H1 (cell line): ENCODE data around the gene CHMP4A. TPM values are rescaled to one million over a fixed set of nuclear protein-coding genes. Genes with fewer than 3 reads are reported as not detected.

Experiments
- MAFK ChIP-seq: IDR thresholded peaks from 2 replicates; pipeline ENCODE4 v1.6.1; 2012; ENCODE audit warnings: low read depth, mild to moderate bottlenecking, improper control_type of control experiment, low read length
- polyA plus RNA-seq, 7 experiments: library from polyadenylated mRNA; depleted of rRNA in 3 of 7; stranded (reverse) in 5 of 7; unstranded in 2 of 7; fragments of >200 nt in 5 of 7; fragments of 200-250 nt in 2 of 7; gene quantifications; 1 replicate in 5 of 7; 2 replicates in 1 of 7; 4 replicates in 1 of 7; pipeline versions ENCODE4 v1.2.1 to v1.2.3, GENCODE V29; 2011 to 2013; ENCODE audit warnings: missing spikeins in 2 of 7, mixed read lengths in 2 of 7
- total RNA-seq: library from RNA; stranded (reverse); fragmentation: NEBNext Ultra II Directional; extraction: Animal tissue kit (Norgen Biotek cat#: 25700); gene quantifications from 2 replicates; pipeline ENCODE4 v1.2.1, GENCODE V29; 2021
- TF ChIP-seq, protein P1 (sequence below): fragments of 300-600 bp; sonication (generic); IDR thresholded peaks from 2 replicates; pipeline ENCODE4 v1.7.1; 2012; ENCODE audit warnings: low read length, moderate library complexity, mild to moderate bottlenecking, inconsistent platforms; ENCODE audit not compliant: insufficient replicate concordance

The CHMP4A gene
- total and polyA plus RNA-seq, 2 of the 8 experiments (the other 6 are each of a cell fraction or from before 2014, with no cell fraction given): 32.9 to 37.6 TPM

DNA sequence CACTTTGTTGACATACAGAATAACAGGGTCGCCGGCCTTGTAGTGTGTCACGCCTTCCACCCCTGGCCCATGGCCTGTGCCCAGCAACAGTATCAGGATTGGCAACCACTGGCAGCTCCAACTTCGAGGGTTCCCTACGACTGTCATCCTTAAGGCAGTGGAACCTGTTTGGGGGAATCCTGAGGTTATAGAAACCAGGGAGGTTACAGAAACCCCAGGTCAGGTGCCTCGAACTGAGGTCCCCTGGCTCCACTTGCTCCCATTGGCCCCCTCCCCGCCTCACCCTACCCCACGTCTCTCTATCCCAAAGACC, 18.5 kb downstream of the CHMP4A start (continued):
- TF ChIP-seq, protein P1, sequence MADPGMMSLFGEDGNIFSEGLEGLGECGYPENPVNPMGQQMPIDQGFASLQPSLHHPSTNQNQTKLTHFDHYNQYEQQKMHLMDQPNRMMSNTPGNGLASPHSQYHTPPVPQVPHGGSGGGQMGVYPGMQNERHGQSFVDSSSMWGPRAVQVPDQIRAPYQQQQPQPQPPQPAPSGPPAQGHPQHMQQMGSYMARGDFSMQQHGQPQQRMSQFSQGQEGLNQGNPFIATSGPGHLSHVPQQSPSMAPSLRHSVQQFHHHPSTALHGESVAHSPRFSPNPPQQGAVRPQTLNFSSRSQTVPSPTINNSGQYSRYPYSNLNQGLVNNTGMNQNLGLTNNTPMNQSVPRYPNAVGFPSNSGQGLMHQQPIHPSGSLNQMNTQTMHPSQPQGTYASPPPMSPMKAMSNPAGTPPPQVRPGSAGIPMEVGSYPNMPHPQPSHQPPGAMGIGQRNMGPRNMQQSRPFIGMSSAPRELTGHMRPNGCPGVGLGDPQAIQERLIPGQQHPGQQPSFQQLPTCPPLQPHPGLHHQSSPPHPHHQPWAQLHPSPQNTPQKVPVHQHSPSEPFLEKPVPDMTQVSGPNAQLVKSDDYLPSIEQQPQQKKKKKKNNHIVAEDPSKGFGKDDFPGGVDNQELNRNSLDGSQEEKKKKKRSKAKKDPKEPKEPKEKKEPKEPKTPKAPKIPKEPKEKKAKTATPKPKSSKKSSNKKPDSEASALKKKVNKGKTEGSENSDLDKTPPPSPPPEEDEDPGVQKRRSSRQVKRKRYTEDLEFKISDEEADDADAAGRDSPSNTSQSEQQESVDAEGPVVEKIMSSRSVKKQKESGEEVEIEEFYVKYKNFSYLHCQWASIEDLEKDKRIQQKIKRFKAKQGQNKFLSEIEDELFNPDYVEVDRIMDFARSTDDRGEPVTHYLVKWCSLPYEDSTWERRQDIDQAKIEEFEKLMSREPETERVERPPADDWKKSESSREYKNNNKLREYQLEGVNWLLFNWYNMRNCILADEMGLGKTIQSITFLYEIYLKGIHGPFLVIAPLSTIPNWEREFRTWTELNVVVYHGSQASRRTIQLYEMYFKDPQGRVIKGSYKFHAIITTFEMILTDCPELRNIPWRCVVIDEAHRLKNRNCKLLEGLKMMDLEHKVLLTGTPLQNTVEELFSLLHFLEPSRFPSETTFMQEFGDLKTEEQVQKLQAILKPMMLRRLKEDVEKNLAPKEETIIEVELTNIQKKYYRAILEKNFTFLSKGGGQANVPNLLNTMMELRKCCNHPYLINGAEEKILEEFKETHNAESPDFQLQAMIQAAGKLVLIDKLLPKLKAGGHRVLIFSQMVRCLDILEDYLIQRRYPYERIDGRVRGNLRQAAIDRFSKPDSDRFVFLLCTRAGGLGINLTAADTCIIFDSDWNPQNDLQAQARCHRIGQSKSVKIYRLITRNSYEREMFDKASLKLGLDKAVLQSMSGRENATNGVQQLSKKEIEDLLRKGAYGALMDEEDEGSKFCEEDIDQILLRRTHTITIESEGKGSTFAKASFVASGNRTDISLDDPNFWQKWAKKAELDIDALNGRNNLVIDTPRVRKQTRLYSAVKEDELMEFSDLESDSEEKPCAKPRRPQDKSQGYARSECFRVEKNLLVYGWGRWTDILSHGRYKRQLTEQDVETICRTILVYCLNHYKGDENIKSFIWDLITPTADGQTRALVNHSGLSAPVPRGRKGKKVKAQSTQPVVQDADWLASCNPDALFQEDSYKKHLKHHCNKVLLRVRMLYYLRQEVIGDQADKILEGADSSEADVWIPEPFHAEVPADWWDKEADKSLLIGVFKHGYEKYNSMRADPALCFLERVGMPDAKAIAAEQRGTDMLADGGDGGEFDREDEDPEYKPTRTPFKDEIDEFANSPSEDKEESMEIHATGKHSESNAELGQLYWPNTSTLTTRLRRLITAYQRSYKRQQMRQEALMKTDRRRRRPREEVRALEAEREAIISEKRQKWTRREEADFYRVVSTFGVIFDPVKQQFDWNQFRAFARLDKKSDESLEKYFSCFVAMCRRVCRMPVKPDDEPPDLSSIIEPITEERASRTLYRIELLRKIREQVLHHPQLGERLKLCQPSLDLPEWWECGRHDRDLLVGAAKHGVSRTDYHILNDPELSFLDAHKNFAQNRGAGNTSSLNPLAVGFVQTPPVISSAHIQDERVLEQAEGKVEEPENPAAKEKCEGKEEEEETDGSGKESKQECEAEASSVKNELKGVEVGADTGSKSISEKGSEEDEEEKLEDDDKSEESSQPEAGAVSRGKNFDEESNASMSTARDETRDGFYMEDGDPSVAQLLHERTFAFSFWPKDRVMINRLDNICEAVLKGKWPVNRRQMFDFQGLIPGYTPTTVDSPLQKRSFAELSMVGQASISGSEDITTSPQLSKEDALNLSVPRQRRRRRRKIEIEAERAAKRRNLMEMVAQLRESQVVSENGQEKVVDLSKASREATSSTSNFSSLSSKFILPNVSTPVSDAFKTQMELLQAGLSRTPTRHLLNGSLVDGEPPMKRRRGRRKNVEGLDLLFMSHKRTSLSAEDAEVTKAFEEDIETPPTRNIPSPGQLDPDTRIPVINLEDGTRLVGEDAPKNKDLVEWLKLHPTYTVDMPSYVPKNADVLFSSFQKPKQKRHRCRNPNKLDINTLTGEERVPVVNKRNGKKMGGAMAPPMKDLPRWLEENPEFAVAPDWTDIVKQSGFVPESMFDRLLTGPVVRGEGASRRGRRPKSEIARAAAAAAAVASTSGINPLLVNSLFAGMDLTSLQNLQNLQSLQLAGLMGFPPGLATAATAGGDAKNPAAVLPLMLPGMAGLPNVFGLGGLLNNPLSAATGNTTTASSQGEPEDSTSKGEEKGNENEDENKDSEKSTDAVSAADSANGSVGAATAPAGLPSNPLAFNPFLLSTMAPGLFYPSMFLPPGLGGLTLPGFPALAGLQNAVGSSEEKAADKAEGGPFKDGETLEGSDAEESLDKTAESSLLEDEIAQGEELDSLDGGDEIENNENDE: no peak
- no peak for TF ChIP-seq MAFK
